NCI-H345 treated with DMSO at 0.1 percent for 48 hours (cell line): ENCODE results near the gene PITPNM3.
"Not testable (repeated sequence)": the region's sequence is repeated elsewhere in the genome, so short reads cannot be mapped to it uniquely, and the experiment has no call there.

Experiments used
- DNase-seq: peaks from one replicate; lab custom pipeline; 2025; ENCODE audit not compliant: unreplicated experiment; lab: John Stamatoyannopoulos, UW

PITPNM3 gene

DNA sequence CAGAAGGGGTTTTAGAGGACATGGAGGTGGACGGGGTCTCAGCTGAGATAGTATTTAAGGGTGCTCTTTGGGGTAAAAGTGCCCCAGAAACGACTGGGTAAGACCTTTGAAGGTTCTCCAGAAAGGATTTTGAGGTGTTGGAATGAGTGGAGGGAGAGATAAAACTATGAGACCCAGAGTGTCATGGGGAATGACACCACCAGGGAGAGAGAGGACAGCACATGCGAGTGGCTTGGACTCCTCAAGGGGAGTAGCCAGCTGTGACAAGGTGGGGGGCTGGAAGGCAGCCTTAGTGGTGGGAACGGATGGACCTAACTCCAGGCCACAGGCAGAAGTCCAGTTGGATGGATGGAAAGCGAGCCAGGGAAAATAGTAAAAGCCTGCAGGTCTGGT lies 19.2 kb upstream of the PITPNM3 start:
- DNase-seq, result no peak

DNA sequence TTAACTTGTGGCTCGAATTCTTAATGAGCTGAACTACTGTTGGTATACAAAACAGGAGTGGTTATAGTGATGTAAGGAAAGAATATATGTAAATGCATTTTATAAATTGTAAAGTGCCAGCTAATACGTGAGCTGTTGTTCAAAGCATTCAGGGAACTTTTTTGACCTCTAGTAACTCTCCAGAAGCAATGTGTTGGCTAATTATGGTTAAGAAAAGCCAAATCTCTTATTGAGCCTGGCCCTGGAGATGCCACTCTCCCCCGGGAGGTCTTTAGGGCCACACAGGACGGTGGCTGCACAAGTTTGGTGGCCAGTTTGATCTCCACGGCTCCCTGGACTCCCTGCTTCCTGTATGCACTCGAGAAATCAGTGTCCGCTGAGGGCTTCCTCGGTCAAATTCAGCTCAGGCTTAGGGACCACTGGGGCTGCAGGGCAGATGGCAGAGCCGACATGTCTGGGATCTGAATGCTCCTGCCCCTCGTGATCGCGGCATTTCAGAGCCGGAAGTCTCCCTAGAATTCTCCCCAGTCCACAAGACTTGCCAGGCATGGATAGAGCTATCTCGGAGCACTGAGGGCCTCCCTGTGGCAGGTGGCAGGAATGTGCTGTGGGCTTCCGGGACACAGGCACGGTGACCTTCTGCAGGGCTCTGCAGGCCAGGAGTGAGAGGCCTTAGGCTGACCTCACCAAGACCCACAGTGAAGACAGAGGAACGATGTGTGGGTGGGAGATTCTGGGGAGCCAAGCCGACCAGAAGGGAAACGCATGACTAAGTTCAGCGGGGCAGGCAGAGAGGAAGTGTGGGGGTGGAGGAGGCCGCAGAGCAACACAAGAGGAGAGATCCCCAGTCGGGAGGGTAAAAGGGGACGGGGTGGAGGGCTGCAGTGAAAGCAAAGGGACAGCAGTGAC lies 18.6 kb upstream of the PITPNM3 start:
- DNase-seq, result no peak

DNA sequence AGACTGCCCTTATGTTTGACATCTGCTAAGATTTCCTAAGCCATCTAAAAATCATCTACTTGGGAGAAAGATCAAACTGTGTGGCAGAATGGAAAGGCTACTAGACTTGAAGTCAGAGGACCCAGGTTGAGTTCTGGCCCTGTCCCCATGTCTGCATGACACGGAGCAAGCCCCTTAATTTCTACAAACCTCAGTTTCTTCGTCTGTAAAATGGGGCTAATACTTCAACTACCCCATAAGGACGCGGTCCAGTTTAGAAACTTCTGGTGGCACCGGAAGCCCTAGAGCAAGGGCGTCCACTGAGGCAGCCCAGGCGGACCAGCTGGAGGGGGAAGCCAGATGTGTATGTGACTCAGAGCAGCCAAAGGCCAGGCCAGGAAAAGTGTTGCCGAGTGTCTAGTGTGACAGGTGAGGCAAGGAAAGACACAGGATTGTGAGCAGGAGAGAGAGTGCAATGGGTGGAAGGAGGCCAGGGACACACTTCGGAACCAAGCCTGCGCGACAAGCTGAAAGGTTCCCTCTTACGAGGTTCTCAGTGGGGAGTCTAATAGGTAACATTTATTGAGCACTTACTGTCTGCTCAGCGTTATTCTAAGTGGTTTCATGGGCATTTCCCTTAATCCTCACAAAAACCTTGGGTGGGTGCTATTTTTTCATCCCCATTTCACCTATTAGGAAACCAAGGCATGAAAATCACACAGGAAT lies 17.8 kb upstream of the PITPNM3 start:
- DNase-seq, result no peak

DNA sequence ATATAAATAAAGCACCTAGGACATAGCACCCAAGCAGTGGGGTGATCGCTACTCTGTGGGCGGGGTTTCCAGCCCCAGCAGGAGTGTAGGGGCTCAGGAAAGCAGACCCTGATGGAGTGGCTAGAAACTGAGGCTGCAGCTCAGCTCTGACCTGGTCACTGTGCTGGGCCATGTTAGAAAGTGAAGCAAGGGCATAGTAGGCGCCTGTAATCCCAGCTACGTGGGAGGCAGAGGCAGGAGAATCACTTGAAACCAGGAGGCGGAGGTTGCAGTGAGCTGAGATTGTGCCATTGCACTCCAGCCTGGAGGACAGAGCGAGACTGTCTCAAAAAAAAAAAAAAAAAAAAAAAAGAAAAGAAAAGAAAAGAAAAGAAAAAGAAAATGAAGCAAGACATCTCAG lies 17.1 kb upstream of the PITPNM3 start:
- not testable (repeated sequence) for DNase-seq

DNA sequence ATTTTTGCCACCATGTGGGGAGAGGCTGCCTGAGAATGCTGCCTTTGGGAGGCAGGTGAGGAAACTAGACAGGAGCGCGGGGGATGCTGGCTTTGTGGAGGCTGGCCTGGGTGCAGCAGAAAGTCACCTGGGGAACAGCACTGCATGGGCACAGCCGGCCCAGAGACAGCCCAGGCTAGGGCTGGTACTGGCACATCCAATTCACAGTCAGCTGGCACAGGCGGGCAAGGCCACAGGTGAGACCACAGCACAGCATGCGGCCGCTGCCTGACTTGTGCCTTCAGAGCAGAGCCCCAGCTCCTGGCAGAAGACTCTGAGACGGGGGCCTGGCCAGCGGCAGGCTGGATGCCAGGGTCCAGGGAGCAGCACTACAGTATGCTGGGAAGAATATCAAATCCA lies 16.6 kb upstream of the PITPNM3 start:
- DNase-seq, result no peak

DNA sequence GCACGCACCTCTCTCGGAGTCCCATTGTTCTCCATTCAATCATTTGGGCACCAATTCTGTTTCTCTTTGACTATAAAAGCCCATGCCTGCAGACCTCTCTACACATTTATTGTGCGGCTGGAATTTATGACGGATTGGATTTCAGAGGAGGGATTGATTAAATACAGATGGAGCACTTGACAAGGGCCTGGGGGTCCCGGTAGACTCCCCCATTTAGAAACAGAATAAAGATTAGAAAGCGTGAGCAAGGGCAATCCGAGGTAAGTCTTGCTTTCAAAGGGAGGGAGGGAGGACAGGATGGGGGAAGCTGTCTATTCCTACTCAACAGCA lies 15.1 kb upstream of the PITPNM3 start:
- DNase-seq, result no peak

DNA sequence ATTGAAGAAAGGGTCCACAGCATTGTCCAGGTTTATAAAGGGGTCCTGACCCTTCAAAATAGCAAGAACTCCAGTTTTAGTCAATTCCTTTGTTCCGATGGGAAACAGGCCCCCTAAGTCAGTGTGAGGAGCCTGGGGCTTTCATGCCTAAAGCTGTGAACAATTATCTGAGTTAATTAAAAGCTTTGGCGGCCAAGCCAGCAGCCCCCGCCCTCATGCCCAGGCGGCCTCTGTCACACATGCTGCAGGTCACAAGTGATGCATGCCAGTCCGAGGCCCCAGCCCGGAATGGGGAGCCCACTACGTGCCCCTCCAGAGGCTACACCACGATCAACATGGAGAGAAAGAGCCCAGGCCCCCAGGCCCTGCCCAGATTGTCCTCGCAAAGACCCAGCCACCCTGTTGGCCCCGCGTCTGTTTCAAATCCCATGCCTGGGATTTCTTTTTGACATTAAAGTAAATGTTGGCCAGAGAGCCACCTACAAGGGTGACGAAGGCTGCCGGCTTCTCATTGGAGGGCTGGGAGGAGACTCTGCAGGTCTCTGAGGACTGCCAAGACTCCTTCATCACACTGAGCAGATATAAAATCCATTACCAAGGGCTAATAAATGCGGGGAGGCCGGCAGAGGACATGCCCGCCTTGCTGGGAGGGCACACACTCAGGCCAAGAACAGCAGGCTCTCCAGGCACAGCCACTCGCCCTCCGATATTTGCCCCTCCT lies 14.5 kb upstream of the PITPNM3 start:
- no peak for DNase-seq

DNA sequence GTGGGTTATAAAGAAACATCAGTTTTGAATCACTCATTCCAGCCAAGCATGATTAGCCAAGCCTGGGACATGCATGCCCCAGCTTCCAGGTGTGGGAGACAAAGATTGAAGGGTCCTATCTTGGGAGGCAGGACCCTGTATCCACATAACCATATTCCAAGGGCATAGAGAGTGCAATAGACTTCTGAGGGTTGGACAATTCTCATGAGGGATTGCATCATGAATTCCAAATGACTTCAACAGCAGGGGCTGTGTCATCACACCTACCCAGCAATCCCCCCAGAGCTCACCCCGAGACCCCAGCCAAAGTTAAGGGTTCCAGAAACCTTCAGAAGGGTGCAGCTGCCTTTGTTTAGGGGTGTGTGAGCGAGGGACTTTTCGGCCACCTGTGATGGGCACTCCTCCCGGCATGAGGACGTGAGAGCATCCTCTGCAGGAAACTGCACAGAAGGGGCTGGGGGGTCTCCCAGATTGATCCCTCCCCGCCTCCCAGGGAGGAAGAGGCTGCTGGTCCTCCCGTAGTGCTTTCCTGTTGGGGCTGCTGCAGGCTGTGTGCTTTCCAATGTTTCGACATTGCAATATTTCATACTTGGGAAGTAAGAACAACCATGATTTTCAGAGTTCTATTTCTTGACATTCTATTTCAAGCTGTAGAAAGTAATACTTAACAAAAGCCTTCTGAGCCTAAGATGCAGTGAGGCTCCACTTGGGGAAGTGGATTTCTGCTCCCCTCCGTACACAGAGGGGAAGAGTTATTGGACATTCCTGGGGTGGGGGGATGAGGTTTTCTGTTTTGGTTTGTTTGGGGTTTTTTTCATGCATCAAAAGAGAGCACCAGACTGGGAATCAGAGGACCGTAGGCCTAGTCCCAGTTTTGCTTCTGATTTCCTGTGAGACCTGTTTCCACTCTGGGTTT lies 13.3 kb upstream of the PITPNM3 start:
- no peak for DNase-seq

DNA sequence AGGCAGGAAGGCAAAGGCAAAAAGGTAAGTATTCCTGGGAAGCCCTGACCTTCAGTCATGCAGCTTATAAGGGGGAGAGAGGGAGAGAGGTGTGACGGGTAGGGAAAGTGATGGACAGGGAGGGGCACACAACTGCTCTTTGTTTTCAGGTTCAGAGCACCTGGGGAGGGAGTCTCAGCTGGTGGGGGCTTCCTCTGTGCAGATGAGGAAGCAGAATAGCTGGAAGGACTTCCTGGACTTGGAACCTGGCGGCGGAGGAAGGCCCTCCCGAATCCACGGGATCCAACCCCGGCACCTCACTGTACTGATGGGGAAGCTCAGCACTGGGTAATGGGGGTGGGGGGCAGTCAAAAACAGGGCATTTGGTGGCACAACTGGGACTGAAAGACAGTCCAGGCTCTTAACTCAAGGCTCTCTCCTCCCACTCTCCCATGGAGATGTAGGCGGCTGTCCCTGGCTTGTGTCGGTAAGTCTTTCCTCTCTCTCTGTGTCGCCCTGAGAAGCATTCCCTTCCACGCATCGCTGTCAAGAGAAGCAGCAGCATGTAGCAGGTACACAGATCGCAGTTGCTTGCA lies 11.9 kb upstream of the PITPNM3 start:
- no peak for DNase-seq

DNA sequence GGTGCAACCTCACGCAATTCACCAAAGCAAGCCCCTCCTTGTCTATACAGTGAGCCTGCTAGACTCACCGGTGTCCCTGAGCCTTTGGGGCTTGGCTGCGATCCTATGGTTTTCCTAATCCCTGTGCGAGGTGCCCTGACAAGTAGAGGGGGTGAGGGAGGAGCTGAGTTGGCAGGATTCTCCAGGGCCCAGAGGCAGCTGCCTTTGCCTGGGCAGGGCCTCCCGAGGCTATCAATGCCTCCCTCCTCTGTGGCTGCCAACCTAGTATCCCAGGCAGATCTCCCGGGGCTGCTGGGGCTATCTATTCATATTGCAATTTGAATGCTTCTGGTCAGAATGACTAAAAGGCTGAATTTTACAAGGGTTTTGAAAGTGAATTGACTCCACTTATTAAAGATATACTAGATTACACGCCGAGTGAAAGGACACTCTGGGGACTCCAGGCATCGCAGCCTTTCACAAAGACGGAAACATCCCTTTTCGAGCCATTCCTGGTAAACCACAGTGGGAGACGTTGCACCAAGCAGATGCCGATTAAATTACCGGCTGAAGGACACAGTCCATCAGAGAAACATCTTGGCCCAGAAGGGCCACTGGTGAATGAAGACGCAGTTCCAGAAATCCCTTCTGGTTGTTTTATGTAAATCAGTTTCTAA lies 11.3 kb upstream of the PITPNM3 start:
- no peak for DNase-seq

DNA sequence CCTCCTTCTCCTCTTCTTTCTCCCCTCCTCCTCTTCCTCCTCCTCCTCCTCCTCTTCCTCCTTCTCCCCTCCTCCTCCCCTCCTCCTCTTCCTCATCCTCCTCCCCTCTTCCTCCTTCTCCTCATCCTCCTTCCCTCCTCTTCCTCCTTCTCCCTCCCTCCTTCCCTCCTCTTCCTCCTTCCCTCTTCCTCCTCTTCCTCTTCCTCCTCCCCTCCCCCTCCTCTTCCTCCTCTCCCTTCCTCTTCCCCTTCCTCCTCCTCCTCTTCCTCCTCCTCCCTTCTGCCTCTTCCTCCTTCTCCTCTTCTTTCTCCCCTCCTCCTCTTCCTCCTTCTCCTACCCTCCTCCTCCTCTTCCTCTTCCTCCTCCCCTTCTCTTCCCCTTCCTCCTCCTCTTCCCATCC lies 5.1 kb upstream of the PITPNM3 start:
- DNase-seq, result no peak

DNA sequence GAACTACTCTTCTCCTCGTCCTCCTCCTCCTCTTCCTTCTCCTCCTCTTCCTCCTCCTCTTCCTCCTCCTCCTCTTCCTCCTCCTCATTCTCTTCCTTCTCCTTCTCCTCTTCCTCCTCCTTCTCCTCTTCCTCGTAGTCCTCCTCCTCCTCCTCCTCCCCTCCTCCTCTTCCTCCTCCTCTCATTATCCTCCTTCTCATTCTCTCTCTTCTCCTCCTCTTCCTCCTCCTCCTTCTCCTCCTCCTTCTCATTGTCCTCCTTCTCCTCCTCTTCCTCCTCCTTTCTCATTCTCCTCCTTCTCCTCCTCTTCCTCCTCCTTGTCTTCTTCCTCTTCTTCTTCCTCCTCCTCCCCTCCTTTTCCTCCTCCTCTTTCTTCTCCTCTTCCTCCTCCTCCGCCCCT lies 4.1 kb upstream of the PITPNM3 start:
- no peak for DNase-seq

DNA sequence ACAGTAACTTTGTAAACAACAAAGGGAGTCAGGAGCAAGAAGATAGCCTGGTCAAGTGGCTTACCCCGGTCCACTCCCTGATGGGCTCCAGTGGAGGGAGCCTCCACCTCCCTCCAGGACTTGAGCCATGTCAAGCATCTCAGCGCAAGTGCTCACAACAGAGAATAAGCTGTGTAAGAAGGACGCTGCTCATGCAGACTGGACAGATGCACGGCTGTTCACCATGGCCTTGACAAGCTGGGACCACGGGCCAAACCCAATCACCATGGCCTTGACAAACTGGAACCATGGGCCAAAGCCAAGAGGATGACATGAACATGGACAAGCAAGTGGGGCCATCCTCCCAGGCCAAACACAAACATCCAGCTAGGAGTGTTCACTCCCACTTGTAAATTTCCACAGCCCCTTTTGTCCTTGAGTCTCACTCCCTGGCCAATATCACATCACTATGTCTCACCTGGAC lies 3.4 kb upstream of the PITPNM3 start:
- no peak for DNase-seq

DNA sequence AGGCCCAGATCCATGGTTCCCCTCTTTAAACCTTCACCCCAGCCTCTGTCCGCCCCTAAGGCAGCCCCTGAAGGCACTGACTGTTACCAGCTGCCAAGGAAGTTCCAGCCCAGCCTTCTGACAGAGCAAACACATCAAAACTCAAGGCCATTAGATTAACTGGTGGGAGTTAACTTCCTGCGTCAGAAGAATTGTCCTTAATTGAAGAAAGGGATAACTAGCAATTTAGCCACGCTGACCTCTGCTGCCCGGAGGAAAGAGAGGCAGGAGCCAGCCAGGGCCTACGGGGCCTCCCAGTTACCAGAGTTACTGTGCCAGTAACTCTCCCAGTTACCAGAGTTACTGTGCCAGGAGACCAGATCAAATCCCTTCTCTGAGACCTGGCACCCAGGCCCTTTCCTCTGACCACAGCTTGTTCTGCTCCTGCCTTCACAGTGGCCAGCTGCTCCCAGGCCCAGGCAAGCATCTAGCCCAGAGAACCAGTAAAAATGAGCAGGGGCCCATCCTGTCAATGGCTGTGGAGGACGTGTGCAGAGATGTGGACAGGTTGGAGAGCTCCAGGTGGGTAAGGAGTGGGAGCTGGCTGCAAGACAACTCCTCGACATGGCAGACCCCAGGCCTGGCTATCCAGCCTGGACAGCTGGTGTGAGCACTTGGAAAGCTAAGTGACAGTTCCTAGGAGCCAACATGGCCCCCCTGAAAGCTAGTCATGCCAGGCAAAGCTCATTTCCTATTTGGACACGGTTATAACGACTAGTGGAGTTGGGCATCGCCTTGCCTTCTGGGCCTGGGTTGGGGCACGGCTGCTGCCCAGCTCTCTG lies 2.8 kb upstream of the PITPNM3 start:
- DNase-seq, result no peak

DNA sequence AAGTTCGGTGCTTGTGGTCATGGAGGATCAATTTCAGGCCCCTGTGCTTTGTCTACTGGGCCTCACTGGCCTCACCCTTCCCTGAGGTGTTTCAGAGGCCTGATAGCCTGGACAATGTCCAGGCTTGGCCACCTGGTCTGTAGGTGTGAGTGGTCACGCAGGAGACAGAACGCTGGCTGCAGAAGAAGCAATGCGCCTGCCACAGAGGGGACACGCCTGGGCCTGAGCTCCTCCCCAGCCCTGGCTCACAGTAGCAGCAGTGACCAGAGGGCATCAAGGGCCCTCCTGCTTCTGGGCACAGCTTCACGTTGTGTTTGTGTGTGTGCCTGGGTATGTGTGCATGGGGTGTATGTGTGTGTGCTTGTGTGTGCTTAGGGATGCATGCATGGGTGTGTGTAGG lies 1.9 kb upstream of the PITPNM3 start:
- DNase-seq, result no peak

DNA sequence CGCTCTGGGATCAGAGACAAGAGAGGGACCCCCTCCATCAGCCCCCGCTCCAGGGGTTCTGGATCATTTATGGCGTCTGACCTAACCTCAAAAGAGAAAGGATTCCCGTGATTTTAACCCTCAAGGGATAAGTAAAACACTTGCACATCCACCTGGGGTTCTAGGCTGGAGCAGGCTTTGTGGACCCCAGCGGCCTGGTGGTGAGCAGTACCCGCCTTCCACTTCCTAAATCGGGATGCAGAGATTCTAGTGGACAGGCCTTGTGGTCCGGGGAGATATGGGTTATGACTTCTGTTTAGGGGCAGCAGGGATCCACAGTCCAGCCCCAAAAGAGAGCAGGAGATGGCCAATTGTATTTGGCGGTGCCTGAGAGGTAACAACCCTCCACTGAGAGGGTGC lies 684 bp upstream of the PITPNM3 start:
- DNase-seq, result no peak

DNA sequence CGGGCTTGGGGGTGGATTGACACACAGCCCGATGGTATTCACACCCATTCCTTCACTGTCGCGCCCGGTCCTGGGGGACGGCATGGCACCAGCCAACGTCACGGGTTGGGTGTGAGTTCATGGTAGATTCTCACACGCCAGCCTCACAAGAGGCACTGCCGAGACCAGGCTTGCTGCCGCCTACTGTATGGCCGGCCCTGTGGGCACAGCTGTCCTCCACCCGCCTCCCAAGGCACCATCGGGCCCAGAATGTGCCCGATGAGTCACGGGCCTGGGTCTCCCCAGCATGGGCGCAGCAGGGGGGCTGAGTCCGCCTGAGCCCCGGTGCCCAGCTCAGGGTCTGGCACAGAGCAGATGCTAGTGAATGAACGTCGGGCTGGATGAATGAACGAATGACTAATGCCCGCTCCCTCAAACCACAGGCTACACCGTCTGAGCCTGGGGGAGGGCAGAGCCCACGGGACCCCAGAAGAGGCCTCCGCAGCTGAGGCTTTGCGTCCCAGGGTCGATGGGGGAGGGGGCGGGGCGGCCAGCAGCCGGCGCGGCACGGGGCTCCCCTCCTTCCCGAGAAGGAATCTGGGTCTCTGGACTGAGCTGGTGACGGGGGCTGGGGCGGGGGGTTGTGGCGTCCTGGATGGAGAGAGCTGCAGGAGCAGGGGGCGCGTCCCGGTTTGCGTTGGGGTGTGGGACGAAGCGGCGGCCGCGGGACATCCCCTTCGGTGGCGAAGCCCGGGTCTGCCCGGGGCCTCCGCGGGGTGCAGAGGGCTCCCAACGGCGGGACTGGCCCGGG lies 829 bp downstream of the PITPNM3 start:
- no peak for DNase-seq

DNA sequence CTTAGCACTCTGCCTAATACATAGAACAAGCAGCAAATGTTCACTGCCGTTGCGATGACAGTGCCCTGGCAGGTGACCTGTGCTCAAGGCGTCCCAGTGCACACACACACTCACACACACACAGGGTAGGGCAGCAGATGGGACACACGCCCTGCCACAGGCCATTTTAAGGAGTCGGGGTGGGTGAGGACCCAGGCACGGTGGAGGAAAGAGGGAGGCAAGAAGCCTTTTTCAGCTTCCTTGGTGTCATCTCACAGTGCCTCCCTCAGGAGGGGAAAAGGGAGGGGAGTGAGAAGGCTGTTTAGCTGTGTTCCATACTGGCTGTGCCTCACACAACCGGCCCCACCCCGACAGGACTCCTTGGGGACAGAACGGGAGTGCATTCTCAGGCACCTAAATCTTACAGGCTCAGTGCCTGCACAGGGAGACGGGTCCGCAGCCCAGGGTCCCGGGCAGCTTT lies 1.5 kb downstream of the PITPNM3 start:
- DNase-seq, result no peak
